AG04449 (cell line): ENCODE results near the gene ROCK2.

ENCODE experiments used
- CTCF ChIA-PET: fragments of 350-600 bp; formaldehyde crosslinking; extraction: SDS; loops from one replicate; lab custom pipeline; 2021; ENCODE audit warnings: antibody characterized with exemption; lab: Yijun Ruan, JAX
- POLR2A ChIA-PET: fragments of 400-600, 350-600 bp; formaldehyde crosslinking; extraction: SDS; loops from one replicate; lab custom pipeline; 2020; ENCODE audit warnings: antibody characterized with exemption, inconsistent platforms; lab: Yijun Ruan, JAX
- DNase-seq: peaks from one replicate; pipeline ENCODE4 v3.0.0-alpha.2; 2010; ENCODE audit warnings: low read depth, low spot score
- H3K4me3 ChIP-seq: 2 replicates; pipeline ENCODE4 v1.5.1; 2011; ENCODE audit warnings: low read depth, mild to moderate bottlenecking, control low read depth, low read length
- CTCF ChIP-seq: IDR thresholded peaks from one replicate; pipeline ENCODE4 v1.5.1; 2011; ENCODE audit warnings: mild to moderate bottlenecking, moderate library complexity, low read length, control low read depth, inconsistent platforms; ENCODE audit not compliant: insufficient read depth; ENCODE audit errors: missing control alignments

Gene ROCK2

GRCh38 chr2:11179196-11179595, 165.2 kb downstream of the ROCK2 start:
- DNase-seq: no peak
- H3K4me3 ChIP-seq: no peak overlapping the region
- POLR2A ChIA-PET: no interaction called here
- TF ChIP-seq CTCF: no peak
- CTCF ChIA-PET: no interaction called here

GRCh38 chr2:11177871-11178690, 166.4 kb downstream of the ROCK2 start:
- H3K4me3 ChIP-seq: no peak overlapping the region
- DNase-seq: no peak
- POLR2A ChIA-PET: no interaction called here
- TF ChIP-seq CTCF: no peak
- CTCF ChIA-PET: interaction anchor here (0.8 to 1.5 kb wide), 3 partner anchors 45 to 234 kb away, joined by 3 to 4 read pairs (median 4); a partner anchor contains a TSS

DNA sequence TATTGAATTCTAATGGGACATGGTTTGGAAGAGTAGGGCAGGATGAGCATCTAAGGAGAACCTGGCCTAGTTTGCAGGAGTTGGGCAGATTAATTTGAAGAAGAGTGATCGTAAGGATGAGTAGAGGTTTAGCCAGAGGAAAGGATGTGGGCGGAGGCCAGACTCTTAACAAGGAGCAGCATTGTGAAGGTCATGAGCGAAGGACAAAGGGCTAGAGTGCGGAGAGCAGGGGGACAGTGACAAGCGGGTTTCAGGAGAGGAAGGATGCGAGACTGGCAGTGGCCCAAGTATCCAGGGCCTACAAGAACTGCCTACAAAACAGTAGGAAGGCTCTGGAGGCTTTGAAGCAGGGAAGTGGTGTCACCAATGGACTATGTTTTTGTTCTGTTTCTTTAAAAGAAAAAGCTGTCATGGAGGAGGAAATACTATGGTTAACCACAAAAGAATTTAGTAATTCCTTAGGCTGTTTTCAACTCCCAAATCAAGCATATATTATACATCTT, 169.1 kb downstream of the ROCK2 start:
- ChIA-PET CTCF (interaction anchor here (1.8 kb wide), 1 partner anchor 408 kb away, joined by 4 read pairs; no protein-coding TSS in a partner anchor), POLR2A (no interaction called here)
- TF ChIP-seq CTCF: no peak
- H3K4me3 ChIP-seq: no peak overlapping the region
- peak; percentile 19 for DNase-seq

GRCh38 chr2:11174222-11174621, 170.2 kb downstream of the ROCK2 start:
- DNase-seq: no peak
- ChIA-PET POLR2A (no interaction called here), CTCF (interaction anchor here (1.8 kb wide), 1 partner anchor 409 kb away, joined by 4 read pairs; no protein-coding TSS in a partner anchor)
- no peak for TF ChIP-seq CTCF
- H3K4me3 ChIP-seq: no peak overlapping the region

- no peak for TF ChIP-seq CTCF
- no peak overlapping the region for H3K4me3 ChIP-seq
- POLR2A ChIA-PET: no interaction called here
- no peak for DNase-seq
- CTCF ChIA-PET: interaction anchor here (0.9 to 1.3 kb wide), 4 partner anchors 36 to 337 kb away, joined by 3 read pairs; a partner anchor contains a TSS
Measured at GRCh38 chr2:11169333-11169732, 175.1 kb downstream of the ROCK2 start.

- CTCF ChIA-PET: interaction anchor here (1.6 kb wide), 1 partner anchor 35 kb away, joined by 5 read pairs; no protein-coding TSS in a partner anchor
- POLR2A ChIA-PET: no interaction called here
- H3K4me3 ChIP-seq: no peak overlapping the region
- no peak for TF ChIP-seq CTCF
- DNase-seq: no peak
Measured at GRCh38 chr2:11168488-11168887, 175.9 kb downstream of the ROCK2 start.
